ENCODE results near the gene ZNF823. TPM values are rescaled to one million over a fixed set of nuclear protein-coding genes. Genes with fewer than 3 reads are reported as not detected.

Gene ZNF823
- total and polyA plus RNA-seq, 9 of the 15 experiments (the other 6 are each of a cell fraction or from before 2014, with no cell fraction given), result 4.0 to 13.4 (median 6.1) TPM

- TF ChIP-seq RNF2 (IDR thresholded peaks at IDR 0.05) (peak; percentile 70; the same call in 1 of the 2 replicates), DIDO1 (tag; IDR thresholded peaks at IDR 0.05; ENCODE audit: low read depth) (no peak), CBX5 (IDR thresholded peaks at IDR 0.05; ENCODE audit: borderline replicate concordance, low read depth) (0 out of 2 replicates have a peak, but pooled peaks have one; percentile 7), COPS2 (conservative IDR thresholded peaks at IDR 0.05) (no peak), MBD1 (CRISPR knock-in tag; IDR thresholded peaks at IDR 0.05) (no peak), ZNF24 (IDR thresholded peaks at IDR 0.05) (no peak), ESRRA (IDR thresholded peaks at IDR 0.05; ENCODE audit: borderline replicate concordance, low read depth) (no peak), E2F8 (IDR thresholded peaks at IDR 0.05; ENCODE audit: low read depth, partially characterized antibody) (peak; percentile 66), MCM2 (IDR thresholded peaks at IDR 0.05; ENCODE audit: low read depth) (no peak), ZNF717 (CRISPR knock-in tag; IDR thresholded peaks at IDR 0.05) (no peak), BRF1 (IDR thresholded peaks at IDR 0.05; ENCODE audit: borderline replicate concordance, extremely low read depth, insufficient read length) (no peak), SRSF1 (IDR thresholded peaks at IDR 0.05; ENCODE audit: low read depth, low read length) (no peak), ZBTB9 (CRISPR knock-in tag; IDR thresholded peaks at IDR 0.05) (no peak), CAMTA2 (CRISPR knock-in tag; conservative IDR thresholded peaks at IDR 0.05) (no peak), ERF (CRISPR knock-in tag; IDR thresholded peaks at IDR 0.05) (peak; percentile 91), DDX20 (tag; IDR thresholded peaks at IDR 0.05; ENCODE audit: low read depth) (no peak), TCF7 (IDR thresholded peaks at IDR 0.05; ENCODE audit: borderline replicate concordance) (peak; percentile 99), SP1 (CRISPR knock-in tag; IDR thresholded peaks at IDR 0.05) (peak; percentile 91), ZC3H4 (CRISPR knock-in tag; IDR thresholded peaks at IDR 0.05; ENCODE audit: borderline replicate concordance) (no peak), U2AF1 (optimal IDR thresholded peaks at IDR 0.05; ENCODE audit: low read depth, low read length) (no peak), KLF6 (CRISPR knock-in tag; IDR thresholded peaks at IDR 0.05; ENCODE audit: borderline replicate concordance) (peak; percentile 43; the same call in 1 of the 2 replicates), C11orf30 (IDR thresholded peaks at IDR 0.05; ENCODE audit: low read depth) (no peak), PYGO2 (tag; IDR thresholded peaks at IDR 0.05) (no peak)
Observed at GRCh38 chr19:11766597-11767591, 28.1 kb upstream of the ZNF823 start, which contains the start of gene ZNF441 (continued).

Measured in K562 (cell line).